T-cell (primary cell): ENCODE measurements around the gene TMED7. TPM values are rescaled to one million over a fixed set of nuclear protein-coding genes. Genes with fewer than 3 reads are reported as not detected.
"Not testable (repeated sequence)": the region's sequence is repeated elsewhere in the genome, so short reads cannot be mapped to it uniquely, and the experiment has no call there.

Source experiments
- ATAC-seq, 4 experiments: fragments of 200-7000 bp in 3 of 4; fragments of 150-1000 bp in 1 of 4; cut with Tn5 transposase; replicated peaks in 1 of 4; 1 replicate in 3 of 4; 2 replicates in 1 of 4; pipeline ENCODE4 v1.10.0; 2021; ENCODE audit warnings: moderate library complexity in 3 of 4, mild to moderate bottlenecking in 2 of 4, moderate number of reproducible peaks in 1 of 4
- CTCF ChIA-PET, 2 donors: fragments of 300-600 bp; sonication (Branson Sonifier 250); formaldehyde crosslinking; loops; one replicate each; lab custom pipeline; 2022; ENCODE audit warnings: antibody characterized with exemption in 2 of 2; lab: Charles Lee
- POLR2A ChIA-PET, 2 donors: fragments of 300-600 bp; sonication (Branson Sonifier 250); formaldehyde crosslinking; loops; one replicate each; lab custom pipeline; 2022; ENCODE audit warnings: antibody characterized with exemption in 2 of 2; lab: Charles Lee
- DNase-seq, 35 experiments: peaks; one replicate each; pipeline versions ENCODE4 v3.0.0 to v3.0.0-alpha.2; 2013 to 2023
- H3K27ac ChIP-seq: one replicate; pipeline ENCODE4 v1.5.1; 2013; ENCODE audit warnings: low read length
- H3K27me3 ChIP-seq, 2 experiments: replicated peaks in 1 of 2; 1 replicate in 1 of 2; 2 replicates in 1 of 2; pipeline versions ENCODE4 v1.6.1 to v1.7.0; 2013; ENCODE audit warnings: low read length in 1 of 2, mixed read lengths in 1 of 2; ENCODE audit not compliant: control insufficient read depth in 2 of 2, insufficient read depth in 2 of 2; ENCODE audit errors: extremely low read depth in 1 of 2
- H3K36me3 ChIP-seq, 2 donors: 1 replicate in 1 of 2; 2 replicates in 1 of 2; pipeline versions ENCODE4 v1.6.1 to v1.7.0; 2013; ENCODE audit warnings: low read length in 1 of 2; ENCODE audit not compliant: control insufficient read depth in 2 of 2, insufficient read depth in 1 of 2; ENCODE audit errors: extremely low read depth in 1 of 2
- H3K4me1 ChIP-seq, 2 experiments: 1 replicate in 1 of 2; 2 replicates in 1 of 2; pipeline versions ENCODE4 v1.6.1 to v1.7.0; 2013; ENCODE audit warnings: low read length in 2 of 2, mixed read lengths in 1 of 2; ENCODE audit not compliant: insufficient read depth in 2 of 2, control insufficient read depth in 1 of 2; ENCODE audit errors: extremely low read depth in 1 of 2
- H3K4me3 ChIP-seq, 2 donors: 1 replicate in 1 of 2; 2 replicates in 1 of 2; pipeline versions ENCODE4 v1.5.1 to v1.7.0; 2013; ENCODE audit warnings: mild to moderate bottlenecking in 2 of 2, low read length in 1 of 2, moderate library complexity in 1 of 2; ENCODE audit not compliant: control insufficient read depth in 1 of 2; ENCODE audit errors: extremely low read depth in 1 of 2
- H3K9me3 ChIP-seq: 2 replicates; pipeline ENCODE4 v1.7.0; 2013
- H3K27ac Mint-ChIP-seq, 2 donors: one replicate each; pipeline ENCODE4 v1.8.0; 2020 to 2021; ENCODE audit warnings: mild to moderate bottlenecking in 2 of 2, mixed read lengths in 2 of 2
- H3K27me3 Mint-ChIP-seq, 2 donors: one replicate each; pipeline ENCODE4 v1.8.0; 2021 to 2022; ENCODE audit warnings: mixed read lengths in 2 of 2
- H3K36me3 Mint-ChIP-seq: one replicate; pipeline ENCODE4 v1.8.0; 2021; ENCODE audit warnings: mixed read lengths
- H3K4me1 Mint-ChIP-seq, 3 donors: one replicate each; pipeline ENCODE4 v1.8.0; 2020 to 2022; ENCODE audit warnings: mixed read lengths in 3 of 3, mild to moderate bottlenecking in 1 of 3
- H3K4me3 Mint-ChIP-seq, 3 donors: one replicate each; pipeline ENCODE4 v1.8.0; 2020 to 2022; ENCODE audit warnings: mild to moderate bottlenecking in 3 of 3, mixed read lengths in 3 of 3, moderate library complexity in 3 of 3
- H3K9me3 Mint-ChIP-seq, 3 donors: one replicate each; pipeline ENCODE4 v1.8.0; 2020 to 2022; ENCODE audit warnings: mixed read lengths in 3 of 3
- WGBS: methylation state at CpG from one replicate; pipeline ENCODE4 v1.1.5; 2013; ENCODE audit warnings: missing lambda C conversion rate; ENCODE audit not compliant: insufficient coverage; 5-methylcytosine and 5-hydroxymethylcytosine counted together
- total RNA-seq, 35 experiments: library from RNA in 6 of 35; stranded (reverse) in 6 of 35; fragments of 120-200 nt in 1 of 35; gene quantifications; one replicate each; pipeline versions ENCODE4 v1.2.1 to v1.2.4 and lab custom pipeline; 2013 to 2026

Gene TMED7
- 10 to 100 TPM; 43.2 to 58.0 (median 57.7) TPM for total RNA-seq
- 42.2 TPM for total RNA-seq (2013)
- total RNA-seq (lab: John Stamatoyannopoulos, UW), result 25.4 to 116 (median 65.5) reads per million in 29 experiments

GRCh38 chr5:115625579-115626444 lies at the start of gene TMED7:
Gene TMED7, minus strand, starts transcription at chr5:115626036. Its CDS starts 244 bp downstream, at chr5:115625792.
- Mint-ChIP-seq H3K27me3 (no peaks in the 10 kb centered on the region), H3K4me3 (no peak within 1 kb of the TSS), H3K4me1 (peaks cover 32 to 35% (median 34%) of the 10 kb centered on the region in 3 donors), H3K9me3 (no peaks in the 10 kb centered on the region), H3K27ac (peak within 1 kb of the TSS in 1 of 2 donors; percentile 96), H3K36me3 (peaks cover 9% of the 10 kb centered on the region)
- H3K27me3 ChIP-seq, result no peaks in the 10 kb centered on the region
- no peaks in the 10 kb centered on the region for H3K9me3 ChIP-seq
- H3K27ac ChIP-seq, result peak within 1 kb of the TSS; percentile 85
- ChIA-PET POLR2A (interaction anchor here (0.6 to 1.8 kb wide), 7 partner anchors 9 to 452 kb away, joined by 3 to 13 read pairs (median 5); partner anchors contain the start of genes FEM1C (in 1 of the 2) and TICAM2 (in 1 of the 2)), CTCF (interaction anchor here (0.6 to 1.5 kb wide), 6 partner anchors 11 to 441 kb away, joined by 3 to 5 read pairs (median 4); no protein-coding TSS in a partner anchor)
- peaks cover 0 to 3% of the 10 kb centered on the region in 2 donors for H3K36me3 ChIP-seq
- under 1% methylated on average over 73 of the region's 77 CpGs for WGBS
- DNase-seq, result peak; percentile 98 to 100 (median 99)
- ATAC-seq, result peak; percentile 92 to 95 (median 93)
- peaks cover 13 to 22% of the 10 kb centered on the region in 2 experiments for H3K4me1 ChIP-seq
- H3K4me3 ChIP-seq, result peak within 1 kb of the TSS; percentile 62 to 83

GRCh38 chr5:115674782-115675181 lies 48.9 kb upstream of the TMED7 start:
- H3K27me3 ChIP-seq, H3K4me1 ChIP-seq, H3K4me3 ChIP-seq, H3K36me3 ChIP-seq, H3K4me3 Mint-ChIP-seq, H3K27ac ChIP-seq, H3K27ac Mint-ChIP-seq, POLR2A ChIA-PET, CTCF ChIA-PET, DNase-seq, H3K9me3 ChIP-seq, H3K4me1 Mint-ChIP-seq, ATAC-seq, H3K36me3 Mint-ChIP-seq: not testable (repeated sequence)
- peaks cover 0 to 14% (median 1%) of the 10 kb centered on the region in 3 donors for H3K9me3 Mint-ChIP-seq
- WGBS, result 83% methylated on average over 7 of the region's 11 CpGs
- H3K27me3 Mint-ChIP-seq, result peaks cover 11 to 20% of the 10 kb centered on the region in 2 donors

GRCh38 chr5:115673596-115673995 lies 47.8 kb upstream of the TMED7 start:
- H3K4me1 ChIP-seq, result no peaks in the 10 kb centered on the region
- no peak overlapping the region for H3K4me3 Mint-ChIP-seq
- no peak overlapping the region for H3K27ac Mint-ChIP-seq
- ChIA-PET CTCF (interaction anchor here in 1 of 2 donors (0.6 kb wide), 1 partner anchor 395 kb away, joined by 3 read pairs; no protein-coding TSS in a partner anchor), POLR2A (no interaction called here)
- peaks cover 0 to 3% of the 10 kb centered on the region in 2 experiments for H3K27me3 ChIP-seq
- H3K4me3 ChIP-seq, result no peak overlapping the region
- no peak overlapping the region for H3K27ac ChIP-seq
- no CpG with 5 or more reads among the region's 1 CpG for WGBS
- no peak for ATAC-seq
- H3K27me3 Mint-ChIP-seq, result peaks cover 11 to 25% of the 10 kb centered on the region in 2 donors
- H3K4me1 Mint-ChIP-seq, result no peaks in the 10 kb centered on the region
- H3K36me3 ChIP-seq, result no peaks in the 10 kb centered on the region
- H3K9me3 Mint-ChIP-seq, result peaks cover 6 to 14% (median 8%) of the 10 kb centered on the region in 3 donors
- no peaks in the 10 kb centered on the region for H3K9me3 ChIP-seq
- DNase-seq, result no peak
- no peaks in the 10 kb centered on the region for H3K36me3 Mint-ChIP-seq

- Mint-ChIP-seq H3K4me3 (no peak overlapping the region), H3K27me3 (peaks cover 17 to 27% of the 10 kb centered on the region in 2 donors), H3K9me3 (peaks cover 14 to 17% (median 17%) of the 10 kb centered on the region in 3 donors), H3K27ac (no peak overlapping the region), H3K36me3 (no peaks in the 10 kb centered on the region), H3K4me1 (no peaks in the 10 kb centered on the region)
- CTCF ChIA-PET, result no interaction called here
- no peak for DNase-seq
- 90% methylated on average over 1 of the region's 1 CpG for WGBS
- Histone ChIP-seq H3K27me3 (peaks cover 0 to 3% of the 10 kb centered on the region in 2 experiments), H3K9me3 (no peaks in the 10 kb centered on the region), H3K27ac (no peak overlapping the region), H3K36me3 (no peaks in the 10 kb centered on the region), H3K4me3 (no peak overlapping the region), H3K4me1 (no peaks in the 10 kb centered on the region)
- POLR2A ChIA-PET, result no interaction called here
- ATAC-seq, result no peak
Observed at GRCh38 chr5:115671939-115672338, 46.1 kb upstream of the TMED7 start.

GRCh38 chr5:115666023-115666422 lies 40.2 kb upstream of the TMED7 start:
- H3K36me3 ChIP-seq, result no peaks in the 10 kb centered on the region
- no peak overlapping the region for H3K4me3 ChIP-seq
- Mint-ChIP-seq H3K27ac (no peak overlapping the region), H3K9me3 (peaks cover 23 to 27% (median 25%) of the 10 kb centered on the region in 3 donors), H3K4me3 (no peak overlapping the region), H3K36me3 (peaks cover 7% of the 10 kb centered on the region), H3K27me3 (peaks cover 39 to 42% of the 10 kb centered on the region in 2 donors), H3K4me1 (no peaks in the 10 kb centered on the region)
- H3K9me3 ChIP-seq, result no peaks in the 10 kb centered on the region
- ATAC-seq (no peak), DNase-seq (no peak)
- H3K4me1 ChIP-seq, result no peaks in the 10 kb centered on the region
- ChIA-PET CTCF (no interaction called here), POLR2A (interaction anchor here in 1 of 2 donors (0.6 kb wide), 1 partner anchor 148 kb away, joined by 4 read pairs; no protein-coding TSS in a partner anchor)
- no peak overlapping the region for H3K27ac ChIP-seq
- WGBS, result no CpG with 5 or more reads among the region's 2 CpGs
- H3K27me3 ChIP-seq, result peaks cover 0 to 13% of the 10 kb centered on the region in 2 experiments

- whole genome bisulfite sequencing, result no CpG with 5 or more reads among the region's 2 CpGs
- H3K4me1 ChIP-seq, result no peaks in the 10 kb centered on the region
- H3K36me3 ChIP-seq, result no peaks in the 10 kb centered on the region
- Mint-ChIP-seq H3K9me3 (peaks cover 5 to 17% (median 8%) of the 10 kb centered on the region in 3 donors), H3K4me1 (no peaks in the 10 kb centered on the region), H3K27ac (no peak overlapping the region), H3K4me3 (no peak overlapping the region), H3K36me3 (peaks cover 6% of the 10 kb centered on the region), H3K27me3 (peaks cover 40 to 47% of the 10 kb centered on the region in 2 donors)
- ChIA-PET CTCF (no interaction called here), POLR2A (interaction anchor here in 1 of 2 donors (0.7 kb wide), 1 partner anchor 356 kb away, joined by 7 read pairs; no protein-coding TSS in a partner anchor)
- no peaks in the 10 kb centered on the region for H3K9me3 ChIP-seq
- DNase-seq (no peak), ATAC-seq (no peak)
- H3K27me3 ChIP-seq, result peaks cover 2 to 13% of the 10 kb centered on the region in 2 experiments
- no peak overlapping the region for H3K27ac ChIP-seq
- no peak overlapping the region for H3K4me3 ChIP-seq
Observed at GRCh38 chr5:115661563-115661962, 35.7 kb upstream of the TMED7 start.
